GM23338 (cell line): ENCODE measurements around the gene DAB1. TPM values are rescaled to one million over a fixed set of nuclear protein-coding genes. Genes with fewer than 3 reads are reported as not detected.

Experiments
- ATAC-seq: fragments of 200-7000 bp; cut with Tn5 transposase; 3 replicates; pipeline ENCODE4 v1.9.1; 2020
- DNase-seq: peaks from one replicate; pipeline ENCODE4 v3.0.0-alpha.2; 2015; ENCODE audit warnings: low spot score
- H2AFZ ChIP-seq: fragments of 200-600 bp; sonication (generic); 2 replicates; pipeline ENCODE4 v1.8.0; 2016; ENCODE audit warnings: antibody characterized with exemption, mild to moderate bottlenecking, moderate library complexity
- H3F3A ChIP-seq: fragments of 200-600 bp; sonication (generic); replicated peaks from 2 replicates; pipeline ENCODE4 v1.8.0; 2017; ENCODE audit warnings: antibody characterized with exemption, mixed run types, low read depth
- H3K27ac ChIP-seq: fragments of 200-600 bp; sonication (generic); 2 replicates; pipeline ENCODE4 v1.6.1; 2016; ENCODE audit warnings: low read depth
- H3K27me3 ChIP-seq: fragments of 200-600 bp; sonication (generic); 2 replicates; pipeline ENCODE4 v1.8.0; 2016; ENCODE audit warnings: mild to moderate bottlenecking, mixed run types, moderate library complexity; ENCODE audit not compliant: insufficient read depth
- H3K36me3 ChIP-seq: fragments of 200-600 bp; sonication (generic); 2 replicates; pipeline ENCODE4 v1.8.0; 2016; ENCODE audit warnings: mild to moderate bottlenecking; ENCODE audit not compliant: insufficient read depth
- H3K4me1 ChIP-seq: fragments of 200-600 bp; sonication (generic); 2 replicates; pipeline ENCODE4 v1.8.0; 2016; ENCODE audit warnings: mild to moderate bottlenecking, moderate library complexity; ENCODE audit not compliant: insufficient read depth
- H3K4me2 ChIP-seq: fragments of 200-600 bp; sonication (generic); 2 replicates; pipeline ENCODE4 v1.7.1; 2017; ENCODE audit warnings: mixed run types
- H3K4me3 ChIP-seq: fragments of 200-600 bp; sonication (generic); 2 replicates; pipeline ENCODE4 v1.6.1; 2016; ENCODE audit warnings: mixed run types
- H3K79me2 ChIP-seq: fragments of 200-600 bp; sonication (generic); replicated peaks from 2 replicates; pipeline ENCODE4 v1.8.0; 2017; ENCODE audit warnings: mild to moderate bottlenecking; ENCODE audit not compliant: insufficient read depth
- H3K9me2 ChIP-seq: fragments of 200-600 bp; sonication (generic); 2 replicates; pipeline ENCODE4 v1.8.0; 2017; ENCODE audit not compliant: insufficient read depth
- H4K20me1 ChIP-seq: fragments of 200-600 bp; sonication (generic); replicated peaks from 2 replicates; pipeline ENCODE4 v1.8.0; 2017; ENCODE audit warnings: mild to moderate bottlenecking; ENCODE audit not compliant: insufficient read depth
- H3K27ac Mint-ChIP-seq: 2 replicates; pipeline ENCODE4 v1.8.0; 2020; ENCODE audit warnings: inconsistent platforms, mild to moderate bottlenecking, moderate library complexity, mixed read lengths
- H3K27me3 Mint-ChIP-seq: 3 replicates; pipeline ENCODE4 v1.8.0; 2022; ENCODE audit warnings: low read depth, mild to moderate bottlenecking, moderate library complexity, mixed read lengths, inconsistent platforms; ENCODE audit not compliant: insufficient read depth, poor library complexity
- H3K36me3 Mint-ChIP-seq: 3 replicates; pipeline ENCODE4 v1.8.0; 2021; ENCODE audit warnings: low read depth, mild to moderate bottlenecking, inconsistent platforms, moderate library complexity, mixed read lengths
- H3K4me1 Mint-ChIP-seq: 3 replicates; pipeline ENCODE4 v1.8.0; 2020; ENCODE audit warnings: mild to moderate bottlenecking, inconsistent platforms, mixed read lengths
- H3K4me3 Mint-ChIP-seq: 3 replicates; pipeline ENCODE4 v1.8.0; 2021; ENCODE audit warnings: moderate library complexity, mild to moderate bottlenecking, inconsistent platforms, mixed read lengths
- H3K9me3 Mint-ChIP-seq: 3 replicates; pipeline ENCODE4 v1.8.0; 2020; ENCODE audit warnings: moderate library complexity, mild to moderate bottlenecking, inconsistent platforms, mixed read lengths
- EZH2 ChIP-seq: fragments of 200-600 bp; sonication (generic); IDR thresholded peaks from one replicate; pipeline ENCODE4 v1.8.0; 2017; ENCODE audit warnings: antibody characterized with exemption, mild to moderate bottlenecking, low read depth; ENCODE audit not compliant: unreplicated experiment
- EZH2phosphoT487 ChIP-seq: fragments of 200-600 bp; sonication (generic); IDR thresholded peaks from one replicate; pipeline ENCODE4 v1.8.1; 2018; ENCODE audit warnings: antibody characterized with exemption; ENCODE audit not compliant: unreplicated experiment
- JUNB ChIP-seq: IDR thresholded peaks from one replicate; pipeline ENCODE4 v1.6.1; 2016; ENCODE audit warnings: antibody characterized with exemption; ENCODE audit not compliant: unreplicated experiment
- NANOG ChIP-seq: IDR thresholded peaks from 2 replicates; pipeline ENCODE4 v1.6.1; 2016; ENCODE audit warnings: antibody characterized with exemption, borderline replicate concordance
- POLR2AphosphoS5 ChIP-seq: IDR thresholded peaks from 2 replicates; pipeline ENCODE4 v1.6.1; 2016; ENCODE audit warnings: antibody characterized with exemption, low read depth
- STAT1 ChIP-seq: IDR thresholded peaks from one replicate; pipeline ENCODE4 v1.6.1; 2016; ENCODE audit warnings: antibody characterized with exemption; ENCODE audit not compliant: unreplicated experiment
- ZNF114 ChIP-seq: fragments of 250-450 bp; sonication (Bioruptor Pico); IDR thresholded peaks from 2 replicates; pipeline ENCODE4 v1.5.0; 2020; ENCODE audit warnings: mild to moderate bottlenecking, moderate library complexity
- ZNF331 ChIP-seq: fragments of 250-450 bp; sonication (Bioruptor Pico); IDR thresholded peaks from 2 replicates; pipeline ENCODE4 v1.5.0; 2020; ENCODE audit warnings: low read depth, mild to moderate bottlenecking, moderate library complexity
- polyA plus RNA-seq: library from polyadenylated mRNA; unstranded; fragments of >200 nt; fragmentation: Nextera tagmentation; extraction: Ambion mirVana; gene quantifications from 2 replicates; pipeline ENCODE4 v1.2.1, GENCODE V29; 2016
- total RNA-seq: library from RNA; depleted of rRNA; stranded (reverse); fragments of >200 nt; shearing (Covaris generic); gene quantifications from 2 replicates; pipeline ENCODE4 v1.2.3, GENCODE V29; 2014
- TF ChIP-seq, protein P1 (sequence below): fragments of 250-450 bp; sonication (Bioruptor Pico); IDR thresholded peaks from 2 replicates; pipeline ENCODE4 v1.5.0; 2020; ENCODE audit warnings: mild to moderate bottlenecking, moderate library complexity
- TF ChIP-seq, protein P2 (sequence below): IDR thresholded peaks from one replicate; pipeline ENCODE4 v1.6.1; 2018; ENCODE audit warnings: antibody characterized with exemption; ENCODE audit not compliant: unreplicated experiment
- TF ChIP-seq, protein P3 (sequence below): IDR thresholded peaks from 2 replicates; pipeline ENCODE4 v1.6.1; 2016; ENCODE audit warnings: antibody characterized with exemption
- TF ChIP-seq, protein P4 (sequence below), 2 experiments: fragments of 200-600 bp in 1 of 2; sonication (generic) in 1 of 2; conservative IDR thresholded peaks; 2 replicates each; pipeline versions ENCODE4 v1.5.1 to v1.6.1; 2016 to 2017; ENCODE audit warnings: antibody characterized with exemption in 2 of 2, low read depth in 2 of 2, mild to moderate bottlenecking in 2 of 2, moderate library complexity in 1 of 2

Gene DAB1
- total and polyA plus RNA-seq, 2 experiments from 2014 or later = 12.8 to 14.5 TPM

DNA sequence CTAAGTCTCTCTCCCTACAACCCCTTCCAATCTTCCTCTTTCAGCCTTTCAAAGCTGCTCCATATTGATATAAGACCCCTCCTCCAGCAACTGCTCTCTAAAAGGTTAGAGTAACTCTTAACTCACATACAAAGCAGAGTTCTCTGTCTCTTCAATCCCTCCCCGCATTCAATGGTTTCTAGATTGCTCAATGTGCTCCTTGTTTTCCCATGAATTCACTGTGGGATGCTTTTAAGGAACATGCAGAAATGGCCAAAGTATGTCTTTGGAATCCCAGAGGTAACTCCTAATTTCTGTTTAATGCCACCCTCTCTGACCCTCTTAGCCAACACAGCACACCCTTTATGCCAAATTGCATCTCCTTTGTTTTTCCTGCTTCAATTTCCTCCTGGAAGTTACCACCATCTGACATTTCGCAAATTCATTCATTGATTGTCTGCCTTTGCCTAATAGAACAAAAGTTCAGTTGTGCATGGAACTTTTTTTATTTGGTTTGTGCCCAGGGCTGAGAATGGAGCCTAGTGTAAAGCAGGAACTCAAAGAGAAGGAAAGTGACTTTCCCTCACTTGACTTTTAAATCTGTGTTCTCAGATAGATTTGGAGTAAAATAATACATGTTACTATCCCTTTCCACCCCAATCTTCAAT lies 285.3 kb downstream of the DAB1 start (continued):
- TF ChIP-seq, protein P1, sequence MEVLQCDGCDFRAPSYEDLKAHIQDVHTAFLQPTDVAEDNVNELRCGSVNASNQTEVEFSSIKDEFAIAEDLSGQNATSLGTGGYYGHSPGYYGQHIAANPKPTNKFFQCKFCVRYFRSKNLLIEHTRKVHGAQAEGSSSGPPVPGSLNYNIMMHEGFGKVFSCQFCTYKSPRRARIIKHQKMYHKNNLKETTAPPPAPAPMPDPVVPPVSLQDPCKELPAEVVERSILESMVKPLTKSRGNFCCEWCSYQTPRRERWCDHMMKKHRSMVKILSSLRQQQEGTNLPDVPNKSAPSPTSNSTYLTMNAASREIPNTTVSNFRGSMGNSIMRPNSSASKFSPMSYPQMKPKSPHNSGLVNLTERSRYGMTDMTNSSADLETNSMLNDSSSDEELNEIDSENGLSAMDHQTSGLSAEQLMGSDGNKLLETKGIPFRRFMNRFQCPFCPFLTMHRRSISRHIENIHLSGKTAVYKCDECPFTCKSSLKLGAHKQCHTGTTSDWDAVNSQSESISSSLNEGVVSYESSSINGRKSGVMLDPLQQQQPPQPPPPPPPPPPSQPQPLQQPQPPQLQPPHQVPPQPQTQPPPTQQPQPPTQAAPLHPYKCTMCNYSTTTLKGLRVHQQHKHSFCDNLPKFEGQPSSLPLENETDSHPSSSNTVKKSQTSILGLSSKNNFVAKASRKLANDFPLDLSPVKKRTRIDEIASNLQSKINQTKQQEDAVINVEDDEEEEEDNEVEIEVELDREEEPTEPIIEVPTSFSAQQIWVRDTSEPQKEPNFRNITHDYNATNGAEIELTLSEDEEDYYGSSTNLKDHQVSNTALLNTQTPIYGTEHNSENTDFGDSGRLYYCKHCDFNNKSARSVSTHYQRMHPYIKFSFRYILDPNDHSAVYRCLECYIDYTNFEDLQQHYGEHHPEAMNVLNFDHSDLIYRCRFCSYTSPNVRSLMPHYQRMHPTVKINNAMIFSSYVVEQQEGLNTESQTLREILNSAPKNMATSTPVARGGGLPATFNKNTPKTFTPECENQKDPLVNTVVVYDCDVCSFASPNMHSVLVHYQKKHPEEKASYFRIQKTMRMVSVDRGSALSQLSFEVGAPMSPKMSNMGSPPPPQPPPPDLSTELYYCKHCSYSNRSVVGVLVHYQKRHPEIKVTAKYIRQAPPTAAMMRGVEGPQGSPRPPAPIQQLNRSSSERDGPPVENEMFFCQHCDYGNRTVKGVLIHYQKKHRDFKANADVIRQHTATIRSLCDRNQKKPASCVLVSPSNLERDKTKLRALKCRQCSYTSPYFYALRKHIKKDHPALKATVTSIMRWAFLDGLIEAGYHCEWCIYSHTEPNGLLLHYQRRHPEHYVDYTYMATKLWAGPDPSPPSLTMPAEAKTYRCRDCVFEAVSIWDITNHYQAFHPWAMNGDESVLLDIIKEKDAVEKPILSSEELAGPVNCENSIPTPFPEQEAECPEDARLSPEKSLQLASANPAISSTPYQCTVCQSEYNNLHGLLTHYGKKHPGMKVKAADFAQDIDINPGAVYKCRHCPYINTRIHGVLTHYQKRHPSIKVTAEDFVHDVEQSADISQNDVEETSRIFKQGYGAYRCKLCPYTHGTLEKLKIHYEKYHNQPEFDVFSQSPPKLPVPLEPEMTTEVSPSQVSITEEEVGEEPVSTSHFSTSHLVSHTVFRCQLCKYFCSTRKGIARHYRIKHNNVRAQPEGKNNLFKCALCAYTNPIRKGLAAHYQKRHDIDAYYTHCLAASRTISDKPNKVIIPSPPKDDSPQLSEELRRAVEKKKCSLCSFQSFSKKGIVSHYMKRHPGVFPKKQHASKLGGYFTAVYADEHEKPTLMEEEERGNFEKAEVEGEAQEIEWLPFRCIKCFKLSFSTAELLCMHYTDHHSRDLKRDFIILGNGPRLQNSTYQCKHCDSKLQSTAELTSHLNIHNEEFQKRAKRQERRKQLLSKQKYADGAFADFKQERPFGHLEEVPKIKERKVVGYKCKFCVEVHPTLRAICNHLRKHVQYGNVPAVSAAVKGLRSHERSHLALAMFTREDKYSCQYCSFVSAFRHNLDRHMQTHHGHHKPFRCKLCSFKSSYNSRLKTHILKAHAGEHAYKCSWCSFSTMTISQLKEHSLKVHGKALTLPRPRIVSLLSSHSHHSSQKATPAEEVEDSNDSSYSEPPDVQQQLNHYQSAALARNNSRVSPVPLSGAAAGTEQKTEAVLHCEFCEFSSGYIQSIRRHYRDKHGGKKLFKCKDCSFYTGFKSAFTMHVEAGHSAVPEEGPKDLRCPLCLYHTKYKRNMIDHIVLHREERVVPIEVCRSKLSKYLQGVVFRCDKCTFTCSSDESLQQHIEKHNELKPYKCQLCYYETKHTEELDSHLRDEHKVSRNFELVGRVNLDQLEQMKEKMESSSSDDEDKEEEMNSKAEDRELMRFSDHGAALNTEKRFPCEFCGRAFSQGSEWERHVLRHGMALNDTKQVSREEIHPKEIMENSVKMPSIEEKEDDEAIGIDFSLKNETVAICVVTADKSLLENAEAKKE (CRISPR knock-in tag) = no peak
- no peak for TF ChIP-seq ZNF114 (CRISPR knock-in tag)

DNA sequence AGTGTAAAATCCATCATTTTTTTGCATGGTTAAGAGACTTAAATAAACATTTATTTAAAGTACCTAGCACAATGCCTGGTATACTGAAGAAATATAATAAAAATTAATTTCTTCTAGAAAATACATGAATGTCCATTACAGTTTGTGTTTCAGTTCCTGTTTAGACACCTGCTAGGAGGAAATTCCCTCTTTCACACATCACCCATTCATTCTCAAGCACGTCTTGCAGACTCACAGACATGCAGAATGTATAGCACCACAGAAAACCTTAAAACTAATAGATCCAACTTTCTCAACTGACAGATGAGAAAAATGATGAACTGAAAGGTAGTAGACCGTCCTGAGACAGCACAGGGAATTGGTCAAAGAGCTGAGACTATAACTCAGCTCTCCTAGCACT lies 285.9 kb downstream of the DAB1 start:
- H3K27me3 Mint-ChIP-seq = no peaks in the 10 kb centered on the region
- no peaks in the 10 kb centered on the region for H3K36me3 Mint-ChIP-seq
- DNase-seq (no peak), ATAC-seq (no peak)
- Histone ChIP-seq H3K4me2 (no peak overlapping the region), H3K27me3 (no peaks in the 10 kb centered on the region), H4K20me1 (no peaks in the 10 kb centered on the region), H3K79me2 (no peaks in the 10 kb centered on the region), H3F3A (no peaks in the 10 kb centered on the region), H3K36me3 (no peaks in the 10 kb centered on the region), H3K4me3 (no peak overlapping the region), H3K9me2 (0 out of 2 replicates have a peak, but pooled peaks cover 3% of the 10 kb centered on the region), H3K27ac (no peak overlapping the region), H2AFZ (no peak overlapping the region), H3K4me1 (no peaks in the 10 kb centered on the region)
- H3K4me3 Mint-ChIP-seq = no peak overlapping the region
- peaks cover 5% of the 10 kb centered on the region for H3K4me1 Mint-ChIP-seq
- no peak overlapping the region for H3K27ac Mint-ChIP-seq
- no peaks in the 10 kb centered on the region for H3K9me3 Mint-ChIP-seq
- TF ChIP-seq EZH2phosphoT487 (no peak), NANOG (no peak), STAT1 (no peak), JUNB (no peak), ZNF331 (CRISPR knock-in tag) (no peak), EZH2 (no peak), POLR2AphosphoS5 (no peak), ZNF114 (CRISPR knock-in tag) (no peak)
- TF ChIP-seq, protein P2, sequence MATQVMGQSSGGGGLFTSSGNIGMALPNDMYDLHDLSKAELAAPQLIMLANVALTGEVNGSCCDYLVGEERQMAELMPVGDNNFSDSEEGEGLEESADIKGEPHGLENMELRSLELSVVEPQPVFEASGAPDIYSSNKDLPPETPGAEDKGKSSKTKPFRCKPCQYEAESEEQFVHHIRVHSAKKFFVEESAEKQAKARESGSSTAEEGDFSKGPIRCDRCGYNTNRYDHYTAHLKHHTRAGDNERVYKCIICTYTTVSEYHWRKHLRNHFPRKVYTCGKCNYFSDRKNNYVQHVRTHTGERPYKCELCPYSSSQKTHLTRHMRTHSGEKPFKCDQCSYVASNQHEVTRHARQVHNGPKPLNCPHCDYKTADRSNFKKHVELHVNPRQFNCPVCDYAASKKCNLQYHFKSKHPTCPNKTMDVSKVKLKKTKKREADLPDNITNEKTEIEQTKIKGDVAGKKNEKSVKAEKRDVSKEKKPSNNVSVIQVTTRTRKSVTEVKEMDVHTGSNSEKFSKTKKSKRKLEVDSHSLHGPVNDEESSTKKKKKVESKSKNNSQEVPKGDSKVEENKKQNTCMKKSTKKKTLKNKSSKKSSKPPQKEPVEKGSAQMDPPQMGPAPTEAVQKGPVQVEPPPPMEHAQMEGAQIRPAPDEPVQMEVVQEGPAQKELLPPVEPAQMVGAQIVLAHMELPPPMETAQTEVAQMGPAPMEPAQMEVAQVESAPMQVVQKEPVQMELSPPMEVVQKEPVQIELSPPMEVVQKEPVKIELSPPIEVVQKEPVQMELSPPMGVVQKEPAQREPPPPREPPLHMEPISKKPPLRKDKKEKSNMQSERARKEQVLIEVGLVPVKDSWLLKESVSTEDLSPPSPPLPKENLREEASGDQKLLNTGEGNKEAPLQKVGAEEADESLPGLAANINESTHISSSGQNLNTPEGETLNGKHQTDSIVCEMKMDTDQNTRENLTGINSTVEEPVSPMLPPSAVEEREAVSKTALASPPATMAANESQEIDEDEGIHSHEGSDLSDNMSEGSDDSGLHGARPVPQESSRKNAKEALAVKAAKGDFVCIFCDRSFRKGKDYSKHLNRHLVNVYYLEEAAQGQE = no peak
- TF ChIP-seq, protein P3, sequence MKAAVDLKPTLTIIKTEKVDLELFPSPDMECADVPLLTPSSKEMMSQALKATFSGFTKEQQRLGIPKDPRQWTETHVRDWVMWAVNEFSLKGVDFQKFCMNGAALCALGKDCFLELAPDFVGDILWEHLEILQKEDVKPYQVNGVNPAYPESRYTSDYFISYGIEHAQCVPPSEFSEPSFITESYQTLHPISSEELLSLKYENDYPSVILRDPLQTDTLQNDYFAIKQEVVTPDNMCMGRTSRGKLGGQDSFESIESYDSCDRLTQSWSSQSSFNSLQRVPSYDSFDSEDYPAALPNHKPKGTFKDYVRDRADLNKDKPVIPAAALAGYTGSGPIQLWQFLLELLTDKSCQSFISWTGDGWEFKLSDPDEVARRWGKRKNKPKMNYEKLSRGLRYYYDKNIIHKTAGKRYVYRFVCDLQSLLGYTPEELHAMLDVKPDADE = no peak
- TF ChIP-seq, protein P4, sequence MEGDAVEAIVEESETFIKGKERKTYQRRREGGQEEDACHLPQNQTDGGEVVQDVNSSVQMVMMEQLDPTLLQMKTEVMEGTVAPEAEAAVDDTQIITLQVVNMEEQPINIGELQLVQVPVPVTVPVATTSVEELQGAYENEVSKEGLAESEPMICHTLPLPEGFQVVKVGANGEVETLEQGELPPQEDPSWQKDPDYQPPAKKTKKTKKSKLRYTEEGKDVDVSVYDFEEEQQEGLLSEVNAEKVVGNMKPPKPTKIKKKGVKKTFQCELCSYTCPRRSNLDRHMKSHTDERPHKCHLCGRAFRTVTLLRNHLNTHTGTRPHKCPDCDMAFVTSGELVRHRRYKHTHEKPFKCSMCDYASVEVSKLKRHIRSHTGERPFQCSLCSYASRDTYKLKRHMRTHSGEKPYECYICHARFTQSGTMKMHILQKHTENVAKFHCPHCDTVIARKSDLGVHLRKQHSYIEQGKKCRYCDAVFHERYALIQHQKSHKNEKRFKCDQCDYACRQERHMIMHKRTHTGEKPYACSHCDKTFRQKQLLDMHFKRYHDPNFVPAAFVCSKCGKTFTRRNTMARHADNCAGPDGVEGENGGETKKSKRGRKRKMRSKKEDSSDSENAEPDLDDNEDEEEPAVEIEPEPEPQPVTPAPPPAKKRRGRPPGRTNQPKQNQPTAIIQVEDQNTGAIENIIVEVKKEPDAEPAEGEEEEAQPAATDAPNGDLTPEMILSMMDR (conservative IDR thresholded peaks at IDR 0.05; ENCODE audit: low read depth in 2 of 2) = no peak
